GM12872 (cell line): Measurements from ENCODE around the gene ZNF722.

Experiments
- CTCF ChIP-seq: IDR thresholded peaks from 3 replicates; pipeline ENCODE4 v1.5.1; 2011; ENCODE audit warnings: low read depth, mild to moderate bottlenecking, low read length, moderate library complexity; ENCODE audit not compliant: insufficient read depth

Gene ZNF722

GRCh38 chr7:63998549-63998948 lies at the start of gene ZNF722:
ZNF722 (plus strand) TSS chr7:63998849; CDS start chr7:63998962, 113 bp downstream.
- no peak for TF ChIP-seq CTCF

DNA sequence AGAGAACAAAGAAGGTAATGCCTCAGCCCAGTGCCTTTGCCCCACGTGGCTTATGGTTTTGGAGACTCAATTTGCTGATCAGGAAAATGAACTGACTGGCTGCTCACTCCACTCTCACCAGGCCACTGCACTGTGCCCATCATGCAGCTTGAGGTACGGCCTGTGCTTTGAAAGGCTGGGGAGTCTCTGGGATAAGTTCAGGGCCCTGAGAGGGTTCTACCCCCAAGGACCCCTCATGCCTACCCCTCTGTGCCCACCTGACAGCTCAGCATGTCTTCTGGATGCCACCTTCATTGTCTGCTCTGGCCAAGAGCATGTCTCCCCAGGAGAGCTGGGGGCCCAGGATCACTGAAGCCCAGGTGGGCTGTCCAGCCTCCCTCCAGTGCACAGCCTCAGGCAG lies 45.5 kb upstream of the ZNF722 start:
- TF ChIP-seq CTCF: no peak

- no peak for TF ChIP-seq CTCF
These were observed 30.0 kb upstream of the ZNF722 start for GRCh38 chr7:63968629-63969028.

DNA sequence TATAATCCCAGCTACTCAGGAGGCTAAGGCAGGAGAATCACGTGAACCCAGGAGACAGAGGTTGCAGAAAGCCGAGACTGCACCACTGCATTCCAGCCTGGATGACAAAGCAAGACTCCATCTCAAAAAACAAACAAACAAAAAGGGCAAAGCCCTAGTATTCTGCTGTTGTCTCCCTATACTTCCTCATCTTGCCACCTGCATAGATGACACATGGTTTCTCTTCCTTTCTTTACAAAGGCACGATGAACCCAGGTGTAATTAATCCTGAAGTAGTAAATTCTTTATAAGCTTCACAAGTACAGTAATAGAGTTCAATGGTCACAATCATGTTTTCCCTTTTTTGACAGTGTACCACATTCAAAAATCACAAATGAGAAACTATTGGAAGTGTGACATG lies 36.7 kb downstream of the ZNF722 start:
- no peak for TF ChIP-seq CTCF

DNA sequence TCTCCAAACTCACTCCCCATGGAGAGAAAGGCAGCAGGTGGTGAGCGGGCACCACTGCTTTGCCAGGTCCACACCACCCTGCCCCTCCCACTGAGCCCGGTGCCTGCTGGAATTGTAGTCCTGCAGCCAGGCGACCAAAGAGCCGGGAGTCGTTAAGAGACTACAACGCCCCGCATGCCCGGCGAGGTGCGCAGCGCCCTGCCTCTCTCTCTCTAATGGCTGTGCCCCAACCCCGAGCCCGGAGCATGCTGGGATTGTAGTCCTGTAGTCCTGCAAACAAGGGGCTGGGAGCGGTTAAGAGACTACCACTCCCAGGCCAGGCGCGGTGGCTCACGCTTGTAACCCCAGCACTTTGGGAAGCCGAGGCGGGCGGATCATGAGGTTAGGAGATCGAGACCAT lies 38.4 kb downstream of the ZNF722 start:
- TF ChIP-seq CTCF: no peak

DNA sequence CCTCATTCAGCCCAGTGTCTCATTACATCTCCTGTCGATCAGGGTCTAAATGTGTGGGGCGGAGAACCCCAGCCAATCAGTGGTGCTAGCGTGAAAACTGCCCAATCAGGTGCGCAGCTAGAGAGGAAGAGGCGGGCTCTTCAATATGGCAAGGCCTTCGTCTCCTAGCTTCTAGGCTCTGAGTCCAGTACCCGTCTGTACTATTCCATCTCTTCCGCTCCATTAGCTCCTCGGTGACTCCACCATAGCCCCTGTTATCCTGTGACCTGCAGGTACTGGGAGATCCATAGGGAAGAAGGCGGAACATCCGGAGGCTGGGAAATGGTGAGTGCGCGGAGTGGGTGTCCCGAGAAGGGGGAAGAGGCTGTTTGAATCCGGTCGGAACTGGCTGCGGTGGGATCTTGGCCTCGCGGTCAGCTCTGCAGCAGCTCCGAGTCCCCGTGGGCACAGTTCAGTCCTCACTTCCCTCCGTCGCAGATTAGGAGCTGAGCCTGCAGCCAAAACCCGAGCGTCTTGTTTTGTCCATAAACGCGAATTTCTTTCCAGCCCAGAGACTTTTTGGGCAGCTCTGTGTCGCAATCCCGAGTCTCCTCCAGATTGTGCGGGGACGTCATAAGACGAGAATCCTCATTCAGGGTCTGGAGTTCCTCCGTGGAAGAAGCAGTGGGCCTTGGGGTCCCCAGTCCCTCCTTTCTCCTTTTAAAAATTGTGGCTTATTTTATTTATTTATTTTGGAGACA lies 46.8 kb downstream of the ZNF722 start, which contains the start of gene ZNF727:
ZNF727 (plus strand) TSS at position 134 of the 740 bp plus-strand sequence; CDS start at position 322, 188 bp downstream.
- TF ChIP-seq CTCF: no peak

- TF ChIP-seq CTCF: no peak
These were observed 47.4 kb downstream of the ZNF722 start for GRCh38 chr7:64046041-64046389.
